Measurements from ENCODE around the gene ENO1.

ENO1 gene

GRCh38 chr1:8876087-8876486, 2.4 kb downstream of the ENO1 start:
- peak overlapping the region; percentile 99 for H3K27ac ChIP-seq
- TF ChIP-seq, protein P1, sequence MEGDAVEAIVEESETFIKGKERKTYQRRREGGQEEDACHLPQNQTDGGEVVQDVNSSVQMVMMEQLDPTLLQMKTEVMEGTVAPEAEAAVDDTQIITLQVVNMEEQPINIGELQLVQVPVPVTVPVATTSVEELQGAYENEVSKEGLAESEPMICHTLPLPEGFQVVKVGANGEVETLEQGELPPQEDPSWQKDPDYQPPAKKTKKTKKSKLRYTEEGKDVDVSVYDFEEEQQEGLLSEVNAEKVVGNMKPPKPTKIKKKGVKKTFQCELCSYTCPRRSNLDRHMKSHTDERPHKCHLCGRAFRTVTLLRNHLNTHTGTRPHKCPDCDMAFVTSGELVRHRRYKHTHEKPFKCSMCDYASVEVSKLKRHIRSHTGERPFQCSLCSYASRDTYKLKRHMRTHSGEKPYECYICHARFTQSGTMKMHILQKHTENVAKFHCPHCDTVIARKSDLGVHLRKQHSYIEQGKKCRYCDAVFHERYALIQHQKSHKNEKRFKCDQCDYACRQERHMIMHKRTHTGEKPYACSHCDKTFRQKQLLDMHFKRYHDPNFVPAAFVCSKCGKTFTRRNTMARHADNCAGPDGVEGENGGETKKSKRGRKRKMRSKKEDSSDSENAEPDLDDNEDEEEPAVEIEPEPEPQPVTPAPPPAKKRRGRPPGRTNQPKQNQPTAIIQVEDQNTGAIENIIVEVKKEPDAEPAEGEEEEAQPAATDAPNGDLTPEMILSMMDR (conservative IDR thresholded peaks at IDR 0.05) = no peak
- no peak for TF ChIP-seq ZFX (IDR thresholded peaks at IDR 0.05)

- H3K27ac ChIP-seq = peak overlapping the region; percentile 1; the same call in 1 of the 2 replicates
- no peak for TF ChIP-seq ZFX (IDR thresholded peaks at IDR 0.05)
- TF ChIP-seq, protein P1 (conservative IDR thresholded peaks at IDR 0.05) = no peak
Observed at GRCh38 chr1:8875216-8875861, 3.1 kb downstream of the ENO1 start.

- peak overlapping the region; percentile 17; the same call in 1 of the 2 replicates for H3K27ac ChIP-seq
- no peak for TF ChIP-seq ZFX (IDR thresholded peaks at IDR 0.05)
- TF ChIP-seq, protein P1 (conservative IDR thresholded peaks at IDR 0.05) = no peak
Observed at GRCh38 chr1:8874230-8875201, 4.0 kb downstream of the ENO1 start.

DNA sequence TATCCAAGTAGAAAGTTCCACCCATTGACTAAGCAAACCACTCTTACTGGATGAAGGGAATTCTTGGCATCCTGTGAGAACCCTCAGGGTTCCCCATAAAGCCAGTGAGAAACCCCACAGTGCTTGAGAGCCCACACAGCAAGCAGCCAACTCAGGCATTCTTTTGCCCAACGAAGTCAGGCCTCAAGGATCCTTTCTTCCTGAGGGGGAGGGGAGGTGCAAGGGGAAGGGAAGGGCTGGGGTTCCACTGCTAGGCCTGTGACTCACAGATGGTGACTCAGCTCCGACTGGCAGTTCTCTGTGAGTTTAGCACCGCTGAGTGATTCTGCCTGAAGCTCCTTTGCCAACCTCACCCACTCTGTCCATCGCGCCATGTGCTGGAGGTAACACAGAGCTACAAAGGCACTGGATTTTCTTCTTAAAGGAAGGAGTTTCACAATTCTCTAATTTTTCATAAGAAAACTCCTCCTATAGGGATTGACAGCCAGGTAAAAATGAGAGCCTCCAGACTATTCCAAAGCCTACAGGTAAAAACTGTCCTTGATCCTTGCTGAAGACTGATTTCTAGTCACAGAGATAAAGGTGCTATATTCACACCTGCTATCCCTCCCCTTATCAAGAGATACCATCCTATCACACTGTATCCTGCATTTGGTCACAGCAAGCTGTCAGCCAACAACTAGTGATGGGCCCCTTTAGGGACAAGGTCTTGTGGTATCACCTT, 4.8 kb downstream of the ENO1 start:
- TF ChIP-seq, protein P1 (conservative IDR thresholded peaks at IDR 0.05) = no peak
- TF ChIP-seq ZFX (IDR thresholded peaks at IDR 0.05) = no peak
- peak overlapping the region; percentile 17 for H3K27ac ChIP-seq

GRCh38 chr1:8873001-8873400, 5.5 kb downstream of the ENO1 start:
- TF ChIP-seq ZFX (IDR thresholded peaks at IDR 0.05) = no peak

DNA sequence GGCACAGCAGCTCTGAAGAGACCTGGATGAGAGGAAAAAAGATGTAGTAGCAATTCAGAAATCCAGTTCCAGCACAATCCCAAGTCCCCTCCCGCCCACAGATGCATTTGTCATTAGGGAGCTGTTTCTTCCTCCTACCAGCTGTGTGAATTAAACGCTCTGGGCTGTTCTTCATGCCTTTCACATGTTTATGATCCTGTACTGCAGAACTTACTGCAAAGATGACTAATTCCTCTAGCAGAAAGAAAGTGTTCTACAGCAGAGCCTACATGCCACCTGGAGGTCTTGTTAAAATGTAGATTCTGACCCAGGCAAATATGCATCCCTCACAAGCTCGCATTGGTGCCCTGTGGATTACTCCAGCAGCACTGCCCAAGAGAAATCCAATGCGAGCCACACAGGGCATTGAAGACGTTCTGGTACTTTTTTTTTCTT, 6.5 kb downstream of the ENO1 start:
- no peak for TF ChIP-seq ZFX (IDR thresholded peaks at IDR 0.05)
- TF ChIP-seq, protein P1 (conservative IDR thresholded peaks at IDR 0.05) = no peak
- H3K27ac ChIP-seq = no peak overlapping the region

More at GRCh38 chr1:8873001-8873400, 5.5 kb downstream of the ENO1 start:
- no peak overlapping the region for H3K27ac ChIP-seq

DNA sequence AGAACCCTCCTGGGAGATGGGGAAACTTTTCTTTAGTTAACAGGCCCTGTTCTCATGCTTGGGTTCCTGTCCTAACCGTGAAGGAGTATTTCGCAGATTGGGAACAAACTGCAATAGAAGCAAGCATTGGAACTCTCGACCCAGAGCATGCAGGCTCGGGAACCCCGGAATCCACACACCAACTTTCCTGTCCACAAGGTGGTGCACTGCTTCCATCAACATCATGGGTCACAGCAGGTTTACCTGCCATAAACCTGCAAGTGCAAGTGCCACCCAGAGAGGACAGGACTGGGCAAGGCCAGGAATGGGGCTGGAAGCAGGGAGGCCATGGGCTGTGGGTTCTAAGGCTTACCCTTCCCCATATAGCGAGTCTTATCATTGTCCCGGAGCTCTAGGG, 6.9 kb downstream of the ENO1 start:
- no peak for TF ChIP-seq ZFX (IDR thresholded peaks at IDR 0.05)
- TF ChIP-seq, protein P1 (conservative IDR thresholded peaks at IDR 0.05) = peak; percentile 55
- no peak overlapping the region for H3K27ac ChIP-seq
